ENCODE measurements around the gene DHX58. TPM values are rescaled to one million over a fixed set of nuclear protein-coding genes. Genes with fewer than 3 reads are reported as not detected.
A peak's percentile ranks its signal among the peaks of the same experiment; 100 is the strongest.

DHX58 gene
- total and polyA plus RNA-seq, 4 experiments from 2014 or later = 11.9 to 43.3 (median 30.5) TPM

GRCh38 chr17:42065201-42065600 is 47.3 kb downstream of the DHX58 start:
- H3K27me3 Mint-ChIP-seq = peaks cover 5 to 9% of the 10 kb centered on the region in 2 donors
- Histone ChIP-seq H3K36me3 (ENCODE audit: insufficient read depth, low read length) (no peaks in the 10 kb centered on the region), H3K9me3 (ENCODE audit: control insufficient read depth in 1 of 2, low read length in 2 of 2) (no peaks in the 10 kb centered on the region), H3K4me1 (ENCODE audit: insufficient read depth, low read length) (peaks cover 10% of the 10 kb centered on the region), H3K27ac (ENCODE audit: low read depth, low read length) (no peak overlapping the region), H3K4me3 (ENCODE audit: low read length in 2 of 2) (no peak overlapping the region), H3K27me3 (ENCODE audit: insufficient read depth, low read length) (no peaks in the 10 kb centered on the region)
- ChIA-PET CTCF (ENCODE audit: partially characterized antibody) (interaction anchor here (0.8 to 5.3 kb wide), 26 partner anchors 9 to 328 kb away, joined by 3 to 124 read pairs (median 5); partner anchors contain the start of genes DHX58, DNAJC7, GHDC and KAT2A), POLR2A (ENCODE audit: partially characterized antibody) (interaction anchor here (1.5 kb wide), 1 partner anchor 46 kb away, joined by 4 read pairs; no protein-coding TSS in a partner anchor)
- H3K9me3 Mint-ChIP-seq = no peaks in the 10 kb centered on the region
- H3K36me3 Mint-ChIP-seq = no peaks in the 10 kb centered on the region
- intact Hi-C loops (cut with micrococcal nuclease) = no loop called here
- no peak for DNase-seq
- H3K4me1 Mint-ChIP-seq = peaks cover 0 to 7% (median 4%) of the 10 kb centered on the region in 4 donors
- H3K27ac Mint-ChIP-seq = peak overlapping the region in 1 of 7 donors; percentile 53
- no peak overlapping the region for H3K4me3 Mint-ChIP-seq

GRCh38 chr17:42062681-42063080 is 49.8 kb downstream of the DHX58 start:
- peaks cover 10% of the 10 kb centered on the region for H3K4me1 ChIP-seq (ENCODE audit: insufficient read depth, low read length)
- H3K27me3 ChIP-seq (ENCODE audit: insufficient read depth, low read length) = no peaks in the 10 kb centered on the region
- no peaks in the 10 kb centered on the region for H3K36me3 ChIP-seq (ENCODE audit: insufficient read depth, low read length)
- H3K4me3 ChIP-seq (ENCODE audit: low read length in 2 of 2) = no peak overlapping the region
- Mint-ChIP-seq H3K9me3 (no peaks in the 10 kb centered on the region), H3K36me3 (no peaks in the 10 kb centered on the region), H3K27ac (no peak overlapping the region), H3K4me1 (peaks cover 0 to 7% (median 4%) of the 10 kb centered on the region in 4 donors), H3K4me3 (no peak overlapping the region), H3K27me3 (peaks cover 2 to 12% of the 10 kb centered on the region in 2 donors)
- no peaks in the 10 kb centered on the region for H3K9me3 ChIP-seq (ENCODE audit: control insufficient read depth in 1 of 2, low read length in 2 of 2)
- no peak for DNase-seq
- ChIA-PET CTCF (ENCODE audit: partially characterized antibody) (interaction anchor here (0.8 to 1.5 kb wide), 4 partner anchors 21 to 100 kb away, joined by 3 read pairs; no protein-coding TSS in a partner anchor), POLR2A (ENCODE audit: partially characterized antibody) (no interaction called here)
- intact Hi-C loops (cut with micrococcal nuclease) = loop anchor here (1.0 kb wide), 2 partner anchors 37 to 99 kb away; no protein-coding TSS in a partner anchor
- H3K27ac ChIP-seq (ENCODE audit: low read depth, low read length) = no peak overlapping the region

- H3K4me3 ChIP-seq (ENCODE audit: low read length in 2 of 2) = no peak overlapping the region
- H3K9me3 ChIP-seq (ENCODE audit: control insufficient read depth in 1 of 2, low read length in 2 of 2) = no peaks in the 10 kb centered on the region
- H3K27me3 Mint-ChIP-seq = peaks cover 2 to 8% of the 10 kb centered on the region in 2 donors
- H3K9me3 Mint-ChIP-seq = no peaks in the 10 kb centered on the region
- H3K4me3 Mint-ChIP-seq = no peak overlapping the region
- no peak for DNase-seq
- no peaks in the 10 kb centered on the region for H3K27me3 ChIP-seq (ENCODE audit: insufficient read depth, low read length)
- peaks cover 4% of the 10 kb centered on the region for H3K4me1 ChIP-seq (ENCODE audit: insufficient read depth, low read length)
- intact Hi-C loops (cut with micrococcal nuclease) = no loop called here
- H3K27ac ChIP-seq (ENCODE audit: low read depth, low read length) = no peak overlapping the region
- CTCF ChIA-PET (ENCODE audit: partially characterized antibody) = interaction anchor here (0.8 kb wide), 1 partner anchor 99 kb away, joined by 3 read pairs; no protein-coding TSS in a partner anchor
- H3K36me3 Mint-ChIP-seq = no peaks in the 10 kb centered on the region
- POLR2A ChIA-PET (ENCODE audit: partially characterized antibody) = no interaction called here
- H3K4me1 Mint-ChIP-seq = peaks cover 0 to 7% (median 4%) of the 10 kb centered on the region in 4 donors
- H3K27ac Mint-ChIP-seq = no peak overlapping the region
- H3K36me3 ChIP-seq (ENCODE audit: insufficient read depth, low read length) = no peaks in the 10 kb centered on the region
Observed at GRCh38 chr17:42061646-42062487, 50.6 kb downstream of the DHX58 start.

GRCh38 chr17:42060231-42060630 is 52.3 kb downstream of the DHX58 start:
- ChIA-PET POLR2A (ENCODE audit: partially characterized antibody) (no interaction called here), CTCF (ENCODE audit: partially characterized antibody) (interaction anchor here (1.2 kb wide), 1 partner anchor 34 kb away, joined by 3 read pairs; no protein-coding TSS in a partner anchor)
- Mint-ChIP-seq H3K36me3 (no peaks in the 10 kb centered on the region), H3K4me3 (no peak overlapping the region), H3K9me3 (no peaks in the 10 kb centered on the region), H3K4me1 (peaks cover 0 to 7% (median 4%) of the 10 kb centered on the region in 4 donors), H3K27me3 (peaks cover 5 to 12% of the 10 kb centered on the region in 2 donors), H3K27ac (peak overlapping the region in 1 of 7 donors; percentile 76)
- intact Hi-C loops (cut with micrococcal nuclease) = no loop called here
- Histone ChIP-seq H3K36me3 (ENCODE audit: insufficient read depth, low read length) (no peaks in the 10 kb centered on the region), H3K27ac (ENCODE audit: low read depth, low read length) (no peak overlapping the region), H3K9me3 (ENCODE audit: control insufficient read depth in 1 of 2, low read length in 2 of 2) (no peaks in the 10 kb centered on the region), H3K4me3 (ENCODE audit: low read length in 2 of 2) (no peak overlapping the region), H3K4me1 (ENCODE audit: insufficient read depth, low read length) (peaks cover 4% of the 10 kb centered on the region), H3K27me3 (ENCODE audit: insufficient read depth, low read length) (no peaks in the 10 kb centered on the region)
- no peak for DNase-seq

GRCh38 chr17:42059815-42060214 is 52.7 kb downstream of the DHX58 start:
- Histone ChIP-seq H3K4me3 (ENCODE audit: low read length in 2 of 2) (no peak overlapping the region), H3K9me3 (ENCODE audit: control insufficient read depth in 1 of 2, low read length in 2 of 2) (no peaks in the 10 kb centered on the region), H3K27me3 (ENCODE audit: insufficient read depth, low read length) (no peaks in the 10 kb centered on the region), H3K36me3 (ENCODE audit: insufficient read depth, low read length) (no peaks in the 10 kb centered on the region), H3K27ac (ENCODE audit: low read depth, low read length) (no peak overlapping the region), H3K4me1 (ENCODE audit: insufficient read depth, low read length) (peaks cover 4% of the 10 kb centered on the region)
- H3K27me3 Mint-ChIP-seq = peaks cover 5 to 16% of the 10 kb centered on the region in 2 donors
- H3K4me3 Mint-ChIP-seq = no peak overlapping the region
- POLR2A ChIA-PET (ENCODE audit: partially characterized antibody) = no interaction called here
- H3K36me3 Mint-ChIP-seq = no peaks in the 10 kb centered on the region
- peaks cover 0 to 7% (median 4%) of the 10 kb centered on the region in 4 donors for H3K4me1 Mint-ChIP-seq
- no peaks in the 10 kb centered on the region for H3K9me3 Mint-ChIP-seq
- no peak overlapping the region for H3K27ac Mint-ChIP-seq
- intact Hi-C loops (cut with micrococcal nuclease) = no loop called here
- CTCF ChIA-PET (ENCODE audit: partially characterized antibody) = interaction anchor here (1.2 kb wide), 1 partner anchor 34 kb away, joined by 3 read pairs; no protein-coding TSS in a partner anchor
- DNase-seq = no peak

GRCh38 chr17:42058063-42058462 is 54.5 kb downstream of the DHX58 start:
- intact Hi-C loops (cut with micrococcal nuclease) = no loop called here
- CTCF ChIA-PET (ENCODE audit: partially characterized antibody) = interaction anchor here (0.9 kb wide), 1 partner anchor 9 kb away, joined by 3 read pairs; no protein-coding TSS in a partner anchor
- Mint-ChIP-seq H3K36me3 (no peaks in the 10 kb centered on the region), H3K4me1 (no peaks in the 10 kb centered on the region), H3K4me3 (no peak overlapping the region), H3K27ac (no peak overlapping the region), H3K9me3 (no peaks in the 10 kb centered on the region), H3K27me3 (peaks cover 11 to 20% of the 10 kb centered on the region in 2 donors)
- Histone ChIP-seq H3K4me1 (ENCODE audit: insufficient read depth, low read length) (no peaks in the 10 kb centered on the region), H3K36me3 (ENCODE audit: insufficient read depth, low read length) (no peaks in the 10 kb centered on the region), H3K4me3 (ENCODE audit: low read length in 2 of 2) (no peak overlapping the region), H3K27ac (ENCODE audit: low read depth, low read length) (no peak overlapping the region), H3K27me3 (ENCODE audit: insufficient read depth, low read length) (no peaks in the 10 kb centered on the region), H3K9me3 (ENCODE audit: control insufficient read depth in 1 of 2, low read length in 2 of 2) (no peaks in the 10 kb centered on the region)
- no peak for DNase-seq
- POLR2A ChIA-PET (ENCODE audit: partially characterized antibody) = no interaction called here

GRCh38 chr17:42056635-42057034 is 55.9 kb downstream of the DHX58 start:
- H3K4me3 ChIP-seq (ENCODE audit: low read length in 2 of 2) = no peak overlapping the region
- intact Hi-C loops (cut with micrococcal nuclease) = no loop called here
- no peak overlapping the region for H3K4me3 Mint-ChIP-seq
- H3K9me3 ChIP-seq (ENCODE audit: control insufficient read depth in 1 of 2, low read length in 2 of 2) = no peaks in the 10 kb centered on the region
- no peaks in the 10 kb centered on the region for H3K4me1 ChIP-seq (ENCODE audit: insufficient read depth, low read length)
- no peaks in the 10 kb centered on the region for H3K36me3 Mint-ChIP-seq
- no peaks in the 10 kb centered on the region for H3K36me3 ChIP-seq (ENCODE audit: insufficient read depth, low read length)
- H3K27ac ChIP-seq (ENCODE audit: low read depth, low read length) = no peak overlapping the region
- peaks cover 0 to 2% (median 0%) of the 10 kb centered on the region in 4 donors for H3K4me1 Mint-ChIP-seq
- no peak for DNase-seq
- H3K9me3 Mint-ChIP-seq = no peaks in the 10 kb centered on the region
- CTCF ChIA-PET (ENCODE audit: partially characterized antibody) = interaction anchor here (3.4 kb wide), 1 partner anchor 10 kb away, joined by 13 read pairs; no protein-coding TSS in a partner anchor
- H3K27me3 Mint-ChIP-seq = peaks cover 15 to 31% of the 10 kb centered on the region in 2 donors
- no peak overlapping the region for H3K27ac Mint-ChIP-seq
- POLR2A ChIA-PET (ENCODE audit: partially characterized antibody) = no interaction called here
- H3K27me3 ChIP-seq (ENCODE audit: insufficient read depth, low read length) = no peaks in the 10 kb centered on the region
